ENCODE measurements around the gene PF4V1.

GRCh38 chr4:73867783-73868182 lies 14.7 kb downstream of the PF4V1 start:
- TF ChIP-seq CTCF (IDR thresholded peaks at IDR 0.05 in 8 of 11, conservative IDR thresholded peaks at IDR 0.05 in 3 of 11) = no peak
- no peak for TF ChIP-seq POLR2AphosphoS5 (IDR thresholded peaks at IDR 0.05)
